Calu3 (cell line): ENCODE measurements around the gene RGS17. TPM values are rescaled to one million over a fixed set of nuclear protein-coding genes. Genes with fewer than 3 reads are reported as not detected.

Source experiments
- BruUV-seq: library from RNA; stranded (reverse); fragments of 400-500 nt; replicated peaks from 2 replicates; lab custom pipeline; 2021; lab: Mats Ljungman, UMichigan
- CTCF ChIA-PET: fragments of 300-600 bp; sonication (Branson Sonifier 250); formaldehyde crosslinking; loops from one replicate; lab custom pipeline; 2022; ENCODE audit warnings: antibody characterized with exemption; lab: Charles Lee
- DNase-seq: peaks from one replicate; pipeline ENCODE4 v3.0.0; 2022
- H3K27ac Mint-ChIP-seq: one replicate; pipeline ENCODE4 v1.8.0; 2022; ENCODE audit warnings: mixed read lengths; ENCODE audit not compliant: unreplicated experiment
- H3K27me3 Mint-ChIP-seq: one replicate; pipeline ENCODE4 v1.8.0; 2022; ENCODE audit warnings: mixed read lengths; ENCODE audit not compliant: unreplicated experiment
- H3K36me3 Mint-ChIP-seq: one replicate; pipeline ENCODE4 v1.8.0; 2022; ENCODE audit warnings: mild to moderate bottlenecking, moderate library complexity, mixed read lengths; ENCODE audit not compliant: insufficient read depth, unreplicated experiment
- H3K4me1 Mint-ChIP-seq: one replicate; pipeline ENCODE4 v1.8.0; 2022; ENCODE audit warnings: mild to moderate bottlenecking, low read depth, mixed read lengths; ENCODE audit not compliant: unreplicated experiment
- H3K4me3 Mint-ChIP-seq: one replicate; pipeline ENCODE4 v1.8.0; 2022; ENCODE audit warnings: mild to moderate bottlenecking, low read depth, moderate library complexity, mixed read lengths; ENCODE audit not compliant: unreplicated experiment
- H3K9me3 Mint-ChIP-seq: one replicate; pipeline ENCODE4 v1.8.0; 2022; ENCODE audit warnings: low read depth, mixed read lengths; ENCODE audit not compliant: unreplicated experiment
- intact Hi-C: fragments of 100-400 bp; cut with micrococcal nuclease; formaldehyde crosslinking; loops from one replicate; pipeline ENCODE4 v1.10.0; 2022; ENCODE audit not compliant: unreplicated experiment
- total RNA-seq: library from RNA; stranded (reverse); gene quantifications from 2 replicates; pipeline ENCODE4 v1.2.3, GENCODE V29; 2022
- TF ChIP-seq, protein P1 (sequence below): fragments of 200-600 bp; IDR thresholded peaks from one replicate; pipeline ENCODE4 v1.8.0; 2022; ENCODE audit warnings: antibody characterized with exemption; ENCODE audit not compliant: unreplicated experiment

The RGS17 gene
- total RNA-seq, 1 experiment from 2014 or later = 0.78 TPM

GRCh38 chr6:153058909-153059308 is 72.2 kb downstream of the RGS17 start:
- CTCF ChIA-PET = no interaction called here
- intact Hi-C loops = no loop called here
- Mint-ChIP-seq H3K27me3 (no peaks in the 10 kb centered on the region), H3K27ac (no peak overlapping the region), H3K36me3 (no peaks in the 10 kb centered on the region), H3K4me1 (peaks cover 7% of the 10 kb centered on the region), H3K9me3 (no peaks in the 10 kb centered on the region), H3K4me3 (no peak overlapping the region)
- TF ChIP-seq, protein P1, sequence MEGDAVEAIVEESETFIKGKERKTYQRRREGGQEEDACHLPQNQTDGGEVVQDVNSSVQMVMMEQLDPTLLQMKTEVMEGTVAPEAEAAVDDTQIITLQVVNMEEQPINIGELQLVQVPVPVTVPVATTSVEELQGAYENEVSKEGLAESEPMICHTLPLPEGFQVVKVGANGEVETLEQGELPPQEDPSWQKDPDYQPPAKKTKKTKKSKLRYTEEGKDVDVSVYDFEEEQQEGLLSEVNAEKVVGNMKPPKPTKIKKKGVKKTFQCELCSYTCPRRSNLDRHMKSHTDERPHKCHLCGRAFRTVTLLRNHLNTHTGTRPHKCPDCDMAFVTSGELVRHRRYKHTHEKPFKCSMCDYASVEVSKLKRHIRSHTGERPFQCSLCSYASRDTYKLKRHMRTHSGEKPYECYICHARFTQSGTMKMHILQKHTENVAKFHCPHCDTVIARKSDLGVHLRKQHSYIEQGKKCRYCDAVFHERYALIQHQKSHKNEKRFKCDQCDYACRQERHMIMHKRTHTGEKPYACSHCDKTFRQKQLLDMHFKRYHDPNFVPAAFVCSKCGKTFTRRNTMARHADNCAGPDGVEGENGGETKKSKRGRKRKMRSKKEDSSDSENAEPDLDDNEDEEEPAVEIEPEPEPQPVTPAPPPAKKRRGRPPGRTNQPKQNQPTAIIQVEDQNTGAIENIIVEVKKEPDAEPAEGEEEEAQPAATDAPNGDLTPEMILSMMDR = no peak
- DNase-seq = no peak
- no TSS peak for BruUV-seq

DNA sequence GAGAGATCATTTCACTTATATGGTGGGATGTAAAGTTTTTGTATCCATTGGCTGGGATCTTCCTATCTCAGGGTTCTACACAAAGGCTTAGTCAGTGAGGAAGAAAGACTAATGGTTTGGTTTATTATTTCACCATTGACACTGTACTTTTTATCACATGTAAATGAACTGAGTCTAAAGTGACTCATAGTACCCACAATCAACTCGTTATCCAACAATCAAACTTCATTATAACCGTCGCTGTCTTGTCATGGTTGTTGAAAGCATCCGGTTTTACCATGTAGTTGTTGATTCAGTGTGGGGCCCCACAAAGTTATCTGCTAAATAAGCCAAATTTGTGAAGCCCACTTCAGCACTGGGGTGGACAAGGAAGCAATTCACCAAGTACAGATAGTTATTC is 72.8 kb downstream of the RGS17 start:
- no peak for DNase-seq
- no peaks in the 10 kb centered on the region for H3K9me3 Mint-ChIP-seq
- peaks cover under 1% of the 10 kb centered on the region for H3K4me1 Mint-ChIP-seq
- intact Hi-C loops = no loop called here
- H3K27me3 Mint-ChIP-seq = no peaks in the 10 kb centered on the region
- H3K36me3 Mint-ChIP-seq = no peaks in the 10 kb centered on the region
- TF ChIP-seq, protein P1 = no peak
- no TSS peak for BruUV-seq
- no peak overlapping the region for H3K4me3 Mint-ChIP-seq
- H3K27ac Mint-ChIP-seq = no peak overlapping the region
- CTCF ChIA-PET = no interaction called here

GRCh38 chr6:153056308-153056707 is 74.8 kb downstream of the RGS17 start:
- H3K36me3 Mint-ChIP-seq = no peaks in the 10 kb centered on the region
- peaks cover 2% of the 10 kb centered on the region for H3K9me3 Mint-ChIP-seq
- TF ChIP-seq, protein P1 = no peak
- no TSS peak for BruUV-seq
- intact Hi-C loops = no loop called here
- DNase-seq = no peak
- H3K27me3 Mint-ChIP-seq = no peaks in the 10 kb centered on the region
- no peak overlapping the region for H3K4me3 Mint-ChIP-seq
- no peak overlapping the region for H3K27ac Mint-ChIP-seq
- no peaks in the 10 kb centered on the region for H3K4me1 Mint-ChIP-seq
- CTCF ChIA-PET = no interaction called here

- no peak overlapping the region for H3K4me3 Mint-ChIP-seq
- no TSS peak for BruUV-seq
Observed at GRCh38 chr6:153051801-153052200, 79.3 kb downstream of the RGS17 start.

More at GRCh38 chr6:153051801-153052200, 79.3 kb downstream of the RGS17 start:
- Mint-ChIP-seq H3K36me3 (no peaks in the 10 kb centered on the region), H3K9me3 (peaks cover 6% of the 10 kb centered on the region), H3K4me1 (no peaks in the 10 kb centered on the region), H3K27me3 (no peaks in the 10 kb centered on the region), H3K27ac (no peak overlapping the region)
- intact Hi-C loops = no loop called here
- CTCF ChIA-PET = no interaction called here
- no peak for DNase-seq
- TF ChIP-seq, protein P1 = no peak
